ENCODE results near the gene SMIM43. TPM values are rescaled to one million over a fixed set of nuclear protein-coding genes. Genes with fewer than 3 reads are reported as not detected.
"Not testable (repeated sequence)": the region's sequence is repeated elsewhere in the genome, so short reads cannot be mapped to it uniquely, and the experiment has no call there.

The SMIM43 gene
- total RNA-seq, 1 experiment from 2014 or later, result 0.45 TPM

GRCh38 chr4:121764303-121764701 lies 662 bp downstream of the SMIM43 start:
- Histone ChIP-seq H3K36me3 (ENCODE audit: insufficient read depth, low read length, poor library complexity, severe bottlenecking) (no peaks in the 10 kb centered on the region), H3K27ac (ENCODE audit: low read depth, low read length, poor library complexity, severe bottlenecking) (no peak overlapping the region), H3K9me3 (ENCODE audit: low read depth, low read length, poor library complexity, severe bottlenecking) (no peaks in the 10 kb centered on the region), H3K4me3 (ENCODE audit: low read depth, low read length, poor library complexity, severe bottlenecking) (peak overlapping the region; percentile 57), H3K27me3 (replicated peaks; ENCODE audit: insufficient read depth, low read depth, low read length, poor library complexity) (peaks cover 5% of the 10 kb centered on the region), H3K4me1 (ENCODE audit: insufficient read depth, low read length, poor library complexity, severe bottlenecking) (no peaks in the 10 kb centered on the region)
- TF ChIP-seq CTCF (conservative IDR thresholded peaks at IDR 0.05; ENCODE audit: low read depth, low read length), result no peak
- no peak for TF ChIP-seq EZH2 (IDR thresholded peaks at IDR 0.05; ENCODE audit: borderline replicate concordance, low read depth, low read length, poor library complexity, severe bottlenecking)
- ChIA-PET POLR2A (ENCODE audit: low non-redundant PET) (no interaction called here), CTCF (no interaction called here)
- intact Hi-C loops (cut with micrococcal nuclease; ENCODE audit: unreplicated experiment), result no loop called here
- no peak for DNase-seq (ENCODE audit: low spot score)
- BruUV-seq (replicated peaks), result no TSS peak

DNA sequence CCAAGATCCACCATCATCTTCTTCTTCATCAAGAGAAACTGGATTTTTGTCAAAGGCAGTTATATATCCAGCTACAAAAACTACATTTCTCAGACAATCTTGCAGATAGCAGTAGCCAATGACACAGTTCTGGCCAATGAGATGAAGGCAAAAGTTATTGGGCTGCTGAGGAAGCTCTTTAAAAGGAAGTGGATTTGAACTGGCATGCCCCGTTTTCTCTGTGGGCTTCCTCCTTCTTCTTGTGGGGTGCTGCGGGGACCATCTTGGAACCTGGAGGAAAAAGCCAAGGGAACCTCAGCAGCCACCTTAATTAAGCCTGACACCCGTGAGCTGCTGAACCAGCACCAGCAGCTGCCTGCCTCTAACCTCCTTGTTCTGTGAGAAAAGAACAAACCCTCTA lies 4.8 kb downstream of the SMIM43 start:
- no TSS peak for BruUV-seq (replicated peaks)
- Histone ChIP-seq H3K9me3 (ENCODE audit: low read depth, low read length, poor library complexity, severe bottlenecking) (no peaks in the 10 kb centered on the region), H3K4me1 (ENCODE audit: insufficient read depth, low read length, poor library complexity, severe bottlenecking) (no peaks in the 10 kb centered on the region), H3K36me3 (ENCODE audit: insufficient read depth, low read length, poor library complexity, severe bottlenecking) (no peaks in the 10 kb centered on the region), H3K4me3 (ENCODE audit: low read depth, low read length, poor library complexity, severe bottlenecking) (no peak overlapping the region), H3K27me3 (replicated peaks; ENCODE audit: insufficient read depth, low read depth, low read length, poor library complexity) (peaks cover 5% of the 10 kb centered on the region), H3K27ac (ENCODE audit: low read depth, low read length, poor library complexity, severe bottlenecking) (no peak overlapping the region)
- no peak for DNase-seq (ENCODE audit: low spot score)
- TF ChIP-seq EZH2 (IDR thresholded peaks at IDR 0.05; ENCODE audit: borderline replicate concordance, low read depth, low read length, poor library complexity, severe bottlenecking) (no peak), CTCF (conservative IDR thresholded peaks at IDR 0.05; ENCODE audit: low read depth, low read length) (no peak)
- intact Hi-C loops (cut with micrococcal nuclease; ENCODE audit: unreplicated experiment), result no loop called here
- CTCF ChIA-PET, result no interaction called here
- POLR2A ChIA-PET (ENCODE audit: low non-redundant PET), result no interaction called here

DNA sequence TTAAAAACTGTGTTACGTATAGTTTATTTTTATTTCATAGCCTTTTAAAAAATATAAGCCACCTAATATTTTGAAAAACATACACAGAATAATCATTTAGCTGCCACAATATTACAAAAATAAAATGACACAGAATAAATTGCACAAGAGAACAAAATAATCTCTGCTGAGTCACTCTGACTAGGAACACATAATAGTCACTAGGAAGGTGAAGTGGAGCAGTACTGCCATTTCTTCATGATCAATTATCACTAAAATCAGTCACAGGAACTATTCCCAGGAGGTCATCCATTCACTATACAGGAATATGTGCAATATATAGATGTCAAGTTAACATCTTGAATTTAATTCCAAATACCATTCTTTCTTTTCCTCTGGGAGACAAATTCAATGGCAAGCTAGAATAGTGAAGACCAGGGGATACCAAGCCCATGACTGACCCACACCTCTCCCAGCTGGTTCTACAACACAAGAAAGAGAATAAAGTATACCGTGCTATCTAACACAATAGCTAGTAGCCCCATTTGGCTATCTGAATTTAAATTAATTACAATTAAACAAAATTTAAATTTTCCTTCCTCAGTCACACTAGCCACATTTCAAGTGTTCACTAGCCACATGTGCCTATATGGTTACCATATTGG lies 5.9 kb downstream of the SMIM43 start:
- no peak for TF ChIP-seq CTCF (conservative IDR thresholded peaks at IDR 0.05; ENCODE audit: low read depth, low read length)
- no peak for TF ChIP-seq EZH2 (IDR thresholded peaks at IDR 0.05; ENCODE audit: borderline replicate concordance, low read depth, low read length, poor library complexity, severe bottlenecking)
- ChIA-PET CTCF (no interaction called here), POLR2A (ENCODE audit: low non-redundant PET) (no interaction called here)
- Histone ChIP-seq H3K4me1 (ENCODE audit: insufficient read depth, low read length, poor library complexity, severe bottlenecking) (no peaks in the 10 kb centered on the region), H3K27ac (ENCODE audit: low read depth, low read length, poor library complexity, severe bottlenecking) (no peak overlapping the region), H3K4me3 (ENCODE audit: low read depth, low read length, poor library complexity, severe bottlenecking) (no peak overlapping the region), H3K9me3 (ENCODE audit: low read depth, low read length, poor library complexity, severe bottlenecking) (no peaks in the 10 kb centered on the region), H3K36me3 (ENCODE audit: insufficient read depth, low read length, poor library complexity, severe bottlenecking) (no peaks in the 10 kb centered on the region), H3K27me3 (replicated peaks; ENCODE audit: insufficient read depth, low read depth, low read length, poor library complexity) (no peaks in the 10 kb centered on the region)
- intact Hi-C loops (cut with micrococcal nuclease; ENCODE audit: unreplicated experiment), result no loop called here
- no TSS peak for BruUV-seq (replicated peaks)
- no peak for DNase-seq (ENCODE audit: low spot score)

DNA sequence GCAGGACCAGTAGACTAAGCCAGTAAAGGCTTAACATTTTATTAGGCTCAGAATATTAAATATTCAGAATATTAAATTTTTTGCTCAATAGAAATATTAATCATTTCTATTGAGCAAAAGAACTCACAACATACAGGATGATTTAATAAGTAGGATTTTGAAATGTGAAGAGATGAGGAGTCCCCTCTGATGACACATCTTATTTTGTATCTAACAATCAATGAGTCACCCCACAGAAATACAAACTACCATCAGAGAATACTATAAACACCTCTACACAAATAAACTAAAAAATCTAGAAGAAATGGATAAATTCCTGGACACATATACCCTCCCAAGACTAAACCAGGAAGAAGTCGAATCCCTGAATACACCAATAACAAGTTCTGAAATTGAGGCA lies 12.8 kb downstream of the SMIM43 start:
- H3K4me3 ChIP-seq (ENCODE audit: low read depth, low read length, poor library complexity, severe bottlenecking); H3K36me3 ChIP-seq (ENCODE audit: insufficient read depth, low read length, poor library complexity, severe bottlenecking); POLR2A ChIA-PET (ENCODE audit: low non-redundant PET); H3K27me3 ChIP-seq (replicated peaks; ENCODE audit: insufficient read depth, low read depth, low read length, poor library complexity); H3K9me3 ChIP-seq (ENCODE audit: low read depth, low read length, poor library complexity, severe bottlenecking); H3K27ac ChIP-seq (ENCODE audit: low read depth, low read length, poor library complexity, severe bottlenecking); CTCF ChIA-PET; H3K4me1 ChIP-seq (ENCODE audit: insufficient read depth, low read length, poor library complexity, severe bottlenecking); BruUV-seq (replicated peaks); intact Hi-C loops (cut with micrococcal nuclease; ENCODE audit: unreplicated experiment); DNase-seq (ENCODE audit: low spot score): not testable (repeated sequence)

Data from A673 (cell line).